ENCODE measurements around the gene CASZ1.

The CASZ1 gene

DNA sequence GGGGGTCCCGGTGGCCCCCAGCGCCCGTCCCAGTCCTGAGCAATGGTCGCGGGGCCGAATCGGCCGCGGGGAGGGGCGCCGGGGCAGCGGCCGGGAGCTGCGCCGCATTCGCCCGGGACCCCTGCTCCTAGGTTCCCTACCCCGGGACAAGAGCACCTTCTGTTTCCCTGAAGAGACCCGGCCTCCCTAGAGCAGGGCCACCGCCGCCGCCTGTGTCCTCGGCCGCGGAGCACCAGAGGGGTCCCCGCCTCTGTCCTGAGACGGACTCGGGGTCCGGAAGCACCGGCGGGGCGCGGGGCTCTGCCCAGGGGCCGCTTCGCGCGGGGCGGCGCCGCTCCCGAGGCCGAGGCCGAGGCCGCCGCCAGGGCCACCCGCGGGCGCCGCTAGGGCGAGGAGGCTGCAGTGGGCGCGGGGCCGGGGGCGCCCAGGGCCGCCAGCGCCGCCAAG lies 157.9 kb downstream of the CASZ1 start:
- no peak overlapping the region for H3K4me3 ChIP-seq
- peak overlapping the region in 9 of 21 experiments; percentile 32 to 75 (median 57) for H3K27ac ChIP-seq

GRCh38 chr1:10637834-10638558 lies 158.4 kb downstream of the CASZ1 start:
- Histone ChIP-seq H3K4me3 (no peak overlapping the region), H3K27ac (peak overlapping the region in 9 of 21 experiments; percentile 41 to 75 (median 57))

DNA sequence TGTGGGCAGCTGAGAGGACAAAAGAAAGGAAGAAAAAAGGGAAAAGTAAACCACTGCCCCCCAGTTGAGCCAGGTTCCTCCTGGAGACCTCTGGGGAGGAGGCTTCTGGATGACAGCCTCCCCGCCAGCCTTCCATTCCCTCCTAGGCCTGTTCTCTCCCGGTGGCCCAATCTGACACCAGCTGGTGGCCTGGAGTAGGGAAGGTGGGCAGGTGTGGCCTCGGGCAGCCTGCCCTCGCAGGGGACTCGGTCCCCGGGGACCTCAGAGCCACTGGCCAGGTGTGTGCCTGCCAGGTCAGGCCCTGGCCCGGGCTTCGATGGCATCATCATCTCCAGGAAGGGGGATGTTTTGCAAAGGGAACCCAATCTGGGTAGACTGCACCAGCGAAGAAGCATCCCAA lies 159.0 kb downstream of the CASZ1 start:
- peak overlapping the region in 11 of 21 experiments; percentile 23 to 71 (median 52) for H3K27ac ChIP-seq
- H3K4me3 ChIP-seq = no peak overlapping the region

DNA sequence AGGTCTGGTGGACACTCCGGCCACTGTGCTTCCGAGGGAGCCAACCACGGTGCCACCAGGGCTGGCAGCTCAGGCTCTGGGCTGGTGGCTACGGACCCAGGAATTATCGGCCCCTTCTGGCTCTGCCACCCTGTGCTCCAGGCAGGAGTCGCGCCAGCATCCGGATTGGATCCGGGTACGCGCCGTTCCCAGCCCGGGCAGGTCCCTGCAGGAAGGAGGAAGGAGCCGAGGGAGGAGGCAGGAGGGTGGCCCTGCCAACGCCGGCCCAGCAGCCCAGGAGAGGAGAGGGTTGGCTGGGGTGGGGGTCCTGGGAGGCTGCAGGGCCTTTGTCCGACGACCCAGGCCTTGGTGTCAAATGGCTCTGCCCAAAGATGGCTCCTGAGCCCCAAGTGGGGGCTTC lies 160.5 kb downstream of the CASZ1 start:
- peak overlapping the region; percentile 25 to 93 (median 79) for H3K27ac ChIP-seq
- H3K4me3 ChIP-seq = no peak overlapping the region

- Histone ChIP-seq H3K4me3 (no peak overlapping the region), H3K27ac (peak overlapping the region in 20 of 21 experiments; percentile 42 to 93 (median 80))
These were observed 161.2 kb downstream of the CASZ1 start for GRCh38 chr1:10635085-10635896.

GRCh38 chr1:10634428-10635084 lies 161.9 kb downstream of the CASZ1 start:
- H3K27ac ChIP-seq = peak overlapping the region in 20 of 21 experiments; percentile 42 to 93 (median 80)
- no peak overlapping the region for H3K4me3 ChIP-seq

DNA sequence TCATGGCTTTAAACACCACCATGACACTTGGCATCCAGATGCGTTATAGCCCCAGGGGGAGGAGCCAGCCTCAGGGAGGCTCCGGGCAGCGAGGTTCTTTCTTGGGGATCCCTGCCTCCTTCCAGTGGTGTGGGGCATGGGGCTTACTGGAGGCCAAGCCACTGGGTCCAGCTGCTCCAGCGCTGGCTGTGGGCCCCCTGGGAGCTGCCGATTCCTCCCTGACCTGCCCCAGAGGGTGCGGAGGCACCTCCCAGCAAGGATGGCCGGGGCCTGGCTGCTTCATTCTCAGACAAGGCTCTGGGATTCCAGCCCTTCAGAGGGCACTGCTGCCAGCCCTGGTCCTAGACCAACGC lies 162.4 kb downstream of the CASZ1 start:
- peak overlapping the region in 19 of 21 experiments; percentile 29 to 93 (median 79) for H3K27ac ChIP-seq
- no peak overlapping the region for H3K4me3 ChIP-seq

DNA sequence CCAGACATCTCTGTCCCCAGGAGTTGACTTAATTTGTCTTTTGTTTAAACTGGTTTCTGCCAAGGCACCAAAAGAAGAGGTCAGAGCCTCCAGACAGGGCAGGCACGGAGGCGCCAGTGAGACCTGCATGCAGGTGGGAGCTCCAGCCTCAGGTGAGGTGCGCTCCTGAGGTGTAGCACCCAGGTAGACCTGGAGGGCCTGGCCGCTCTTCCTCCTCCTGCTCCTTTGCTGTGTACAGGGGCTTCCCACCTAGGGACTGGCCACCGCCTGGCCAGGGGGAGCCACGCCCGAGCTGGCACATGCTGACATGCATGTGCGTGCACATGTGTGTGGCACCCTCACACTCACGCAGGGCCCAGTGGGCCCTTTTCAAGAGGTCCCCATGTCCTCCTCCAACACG lies 163.0 kb downstream of the CASZ1 start:
- H3K27ac ChIP-seq = peak overlapping the region in 4 of 21 experiments; percentile 79 to 92 (median 84)
- H3K4me3 ChIP-seq = no peak overlapping the region

DNA sequence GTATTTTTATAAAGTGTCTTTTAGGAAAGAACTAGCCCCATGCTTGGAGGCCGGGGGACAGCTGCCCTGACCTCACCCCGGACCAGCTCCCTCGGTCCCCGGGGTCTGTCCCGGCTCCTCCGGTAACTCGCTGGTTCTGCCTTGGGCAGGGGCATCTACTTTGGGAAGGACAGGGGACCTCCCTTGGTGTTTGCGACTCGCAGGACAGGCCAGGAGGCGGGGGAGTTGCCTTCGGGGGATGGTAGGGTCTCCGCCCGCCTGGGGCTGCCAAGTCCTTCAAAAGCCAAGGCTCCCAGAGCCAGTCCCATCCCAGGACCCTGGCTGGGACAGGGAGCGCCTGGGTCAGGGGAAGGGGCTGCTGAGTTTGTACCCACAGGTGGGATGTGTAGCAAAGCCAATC lies 163.8 kb downstream of the CASZ1 start:
- Histone ChIP-seq H3K4me3 (no peak overlapping the region), H3K27ac (peak overlapping the region in 4 of 21 experiments; percentile 11 to 33 (median 19))

- peak overlapping the region in 4 of 21 experiments; percentile 11 to 33 (median 19) for H3K27ac ChIP-seq
- no peak overlapping the region for H3K4me3 ChIP-seq
These were observed 164.4 kb downstream of the CASZ1 start for GRCh38 chr1:10631811-10632593.

DNA sequence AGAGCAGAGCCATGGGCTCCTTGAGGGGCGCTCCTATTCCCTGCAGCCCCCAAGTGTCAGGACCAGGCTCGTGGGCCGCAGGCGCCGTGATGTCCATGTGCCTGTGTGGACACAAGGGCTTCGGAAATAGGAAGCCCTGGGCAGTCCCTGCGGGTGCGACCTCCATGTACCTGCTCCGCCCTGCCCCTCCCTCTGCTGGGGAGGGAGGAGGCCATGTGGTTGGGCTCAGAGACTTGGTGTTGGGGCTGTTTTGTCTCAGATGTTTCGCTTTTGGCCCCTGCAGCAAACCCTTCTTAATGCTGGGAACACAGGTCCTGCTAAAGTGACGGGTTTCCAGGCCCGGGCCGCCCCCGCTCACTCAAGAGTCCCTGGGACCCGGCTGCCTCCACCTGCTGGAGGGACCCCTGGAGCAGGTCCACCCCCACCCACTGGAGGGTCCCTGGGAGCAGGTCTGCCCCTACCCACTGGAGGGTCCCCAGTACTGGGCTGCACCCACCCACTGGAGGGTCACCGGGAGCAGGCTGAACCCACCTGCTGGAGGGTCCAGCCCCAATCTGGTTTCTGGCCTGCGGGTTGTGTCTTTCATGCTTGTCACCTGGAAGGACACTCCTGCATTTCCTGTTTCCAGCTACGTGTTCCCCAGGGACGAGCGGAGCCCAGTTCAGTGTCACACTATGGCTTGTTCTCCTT lies 165.2 kb downstream of the CASZ1 start:
- H3K27ac ChIP-seq = peak overlapping the region in 1 of 21 experiments; percentile 11
- H3K4me3 ChIP-seq = no peak overlapping the region

DNA sequence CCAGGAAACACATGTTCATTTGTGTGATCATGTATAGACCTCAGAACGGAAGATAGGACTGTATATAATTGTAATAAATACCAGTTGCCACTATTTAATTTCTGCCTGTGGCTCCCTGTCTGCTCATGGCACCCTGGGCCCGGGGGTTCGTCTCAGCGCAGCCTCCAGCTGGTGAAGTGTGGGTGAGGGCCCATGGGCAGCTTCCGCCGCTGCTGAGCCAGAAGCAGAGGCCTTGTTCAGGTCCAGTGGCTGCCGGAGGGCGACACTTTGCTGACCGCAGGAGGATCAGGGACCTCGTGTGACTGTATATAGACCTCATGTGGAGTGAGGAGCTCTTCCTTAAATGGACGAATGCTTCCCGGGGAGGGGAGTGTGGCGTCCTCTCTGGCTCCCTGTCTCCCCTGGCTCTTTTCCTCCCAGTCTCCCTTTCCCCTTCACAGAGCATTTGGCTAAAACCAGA lies 165.8 kb downstream of the CASZ1 start:
- H3K27ac ChIP-seq = no peak overlapping the region
- no peak overlapping the region for H3K4me3 ChIP-seq

DNA sequence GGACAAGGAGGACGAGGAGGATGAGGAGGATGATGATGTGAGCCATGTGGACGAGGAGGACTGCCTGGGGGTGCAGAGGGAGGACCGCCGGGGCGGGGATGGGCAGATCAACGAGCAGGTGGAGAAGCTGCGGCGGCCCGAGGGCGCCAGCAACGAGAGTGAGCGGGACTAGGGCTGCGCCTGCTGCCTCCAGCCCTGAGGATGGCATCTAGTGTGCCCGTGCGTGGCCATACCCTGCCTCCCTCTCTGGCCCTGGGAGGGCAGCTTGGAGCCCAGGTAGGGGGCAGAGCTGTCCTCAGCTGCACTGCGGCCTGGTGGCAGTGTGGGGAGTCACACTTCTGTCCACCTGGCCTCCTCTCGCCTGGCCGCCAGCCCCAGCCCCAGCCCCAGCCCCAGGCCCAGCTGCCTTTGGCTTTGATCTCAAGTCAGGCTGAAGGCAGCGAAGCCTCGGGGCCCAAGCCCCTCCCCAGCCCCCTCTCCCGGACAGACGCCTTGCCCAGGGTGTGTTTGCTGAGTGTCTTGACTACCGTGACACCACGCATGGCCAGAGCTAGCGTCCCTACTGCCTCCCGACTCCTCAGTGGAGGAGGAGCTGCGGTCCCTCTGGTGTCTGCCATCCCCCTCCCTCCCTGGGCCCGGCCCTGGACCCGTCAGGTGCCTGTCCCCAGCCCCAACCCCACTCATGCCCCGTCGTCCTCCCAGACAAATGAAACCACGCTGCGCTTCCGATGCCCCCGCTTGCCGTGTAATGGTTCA lies 166.5 kb downstream of the CASZ1 start:
- Histone ChIP-seq H3K27ac (no peak overlapping the region), H3K4me3 (no peak overlapping the region)

- no peak overlapping the region for H3K4me3 ChIP-seq
- peak overlapping the region in 1 of 21 experiments; percentile 22 for H3K27ac ChIP-seq
These were observed 167.2 kb downstream of the CASZ1 start for GRCh38 chr1:10629091-10629815.

- Histone ChIP-seq H3K4me3 (no peak overlapping the region), H3K27ac (no peak overlapping the region)
These were observed 167.8 kb downstream of the CASZ1 start for GRCh38 chr1:10628685-10629084.

DNA sequence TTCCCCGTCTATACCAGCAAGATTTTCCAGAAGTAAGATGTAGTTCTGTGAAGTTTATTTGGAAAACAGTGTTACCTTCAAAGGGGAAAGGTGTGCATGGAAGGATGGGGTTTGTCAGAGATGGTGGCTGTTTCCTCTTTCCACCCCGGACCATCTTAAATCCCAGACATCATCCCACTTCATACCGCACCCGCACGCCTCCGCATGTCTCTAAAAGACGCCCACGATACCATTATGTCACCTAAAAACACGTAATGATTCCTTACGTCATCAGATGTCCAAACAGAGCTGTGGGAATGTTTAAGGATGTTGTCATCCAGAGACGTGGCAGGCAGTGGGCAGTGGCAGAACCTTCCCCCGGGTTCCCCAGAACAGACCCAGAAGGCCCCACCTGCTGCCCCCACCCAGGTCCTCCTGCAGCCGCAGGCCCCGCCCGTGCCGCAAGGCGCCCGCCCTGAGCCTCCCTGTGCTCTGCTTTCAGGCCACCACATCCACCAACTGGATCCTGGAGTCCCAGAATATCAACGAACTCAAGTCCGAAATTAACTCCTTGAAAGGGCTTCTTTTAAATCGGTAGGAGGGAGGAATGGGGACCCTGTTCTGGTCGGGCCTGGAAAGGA lies 169.5 kb downstream of the CASZ1 start:
- Histone ChIP-seq H3K4me3 (no peak overlapping the region), H3K27ac (peak overlapping the region in 1 of 21 experiments; percentile 41)

DNA sequence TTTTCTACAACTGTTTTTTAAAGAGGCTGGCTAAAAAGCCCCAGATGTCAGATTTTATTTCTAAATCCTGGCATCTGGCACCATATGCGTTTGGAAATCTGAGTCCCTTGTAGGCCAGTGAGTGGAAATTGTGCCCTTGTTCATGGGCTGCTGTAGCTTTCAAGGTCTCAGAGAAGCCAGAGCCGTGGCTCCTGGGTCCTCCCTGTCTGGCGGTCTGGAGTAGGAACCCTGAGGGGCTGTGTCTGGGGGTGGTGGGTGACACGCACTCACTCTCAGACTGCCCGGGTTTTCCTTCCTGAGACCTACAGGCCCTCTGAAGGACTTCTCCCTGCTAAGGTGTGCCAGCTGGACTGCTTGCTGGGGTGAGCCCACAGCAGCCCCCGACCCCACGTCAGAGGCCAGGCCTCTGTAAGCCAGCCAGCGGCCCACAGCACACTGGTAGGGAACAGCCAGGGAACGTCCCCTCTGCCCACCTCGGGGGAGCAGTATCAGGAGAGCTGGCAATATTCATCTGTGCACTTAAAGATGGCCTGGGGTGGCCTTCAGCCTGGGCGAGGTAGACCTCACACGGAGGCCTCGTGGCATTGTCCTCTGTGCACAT lies 170.2 kb downstream of the CASZ1 start:
- peak overlapping the region in 3 of 21 experiments; percentile 5 to 43 (median 21) for H3K27ac ChIP-seq
- H3K4me3 ChIP-seq = no peak overlapping the region

Data from skin epidermis (tissue), 12 donors.